GM12878 (cell line): Measurements from ENCODE around the gene KIF17. TPM values are rescaled to one million over a fixed set of nuclear protein-coding genes. Genes with fewer than 3 reads are reported as not detected.

ENCODE experiments used
- ATAC-seq: fragments of 200-7000 bp; cut with Tn5 transposase; 3 replicates; pipeline ENCODE4 v1.9.1; 2020; ENCODE audit warnings: mild to moderate bottlenecking, moderate library complexity
- BruUV-seq: library from RNA; stranded (reverse); fragments of 400-500 nt; replicated peaks from 2 replicates; lab custom pipeline; 2021; lab: Mats Ljungman, UMichigan
- CTCF ChIA-PET: fragments of 300-600 bp; sonication (Branson Sonifier 250); formaldehyde crosslinking; extraction: SDS; loops from one replicate; lab custom pipeline; 2021; ENCODE audit warnings: inconsistent platforms; lab: Yijun Ruan, JAX
- POLR2A ChIA-PET: fragments of 350-600 bp; formaldehyde crosslinking; extraction: SDS; loops from one replicate; lab custom pipeline; 2021; ENCODE audit warnings: inconsistent platforms; lab: Charles Lee
- RAD21 ChIA-PET: fragments of 300-600 bp; sonication (Branson Sonifier 250); formaldehyde crosslinking; loops from one replicate; lab custom pipeline; 2023; ENCODE audit warnings: antibody characterized with exemption; ENCODE audit not compliant: unreplicated experiment; lab: Charles Lee
- SMC1A ChIA-PET: fragments of 300-600 bp; sonication (Branson Sonifier 250); formaldehyde crosslinking; loops from one replicate; lab custom pipeline; 2023; ENCODE audit not compliant: unreplicated experiment, uncharacterized antibody; lab: Charles Lee
- DNase-seq: peaks from one replicate; pipeline ENCODE4 v3.0.0-alpha.2; 2011; ENCODE audit warnings: low read depth, low spot score
- FAIRE-seq: peaks from 3 replicates; lab custom pipeline; 2011; peaks lifted over from hg19 to GRCh38; lab: Jason Lieb, UNC
- H2AFZ ChIP-seq: 2 replicates; pipeline ENCODE4 v1.6.0; 2011; ENCODE audit warnings: low read depth, low read length, control low read depth; ENCODE audit not compliant: control insufficient read depth
- H3K27ac ChIP-seq: 2 replicates; pipeline ENCODE4 v1.5.1; 2011; ENCODE audit warnings: control low read depth; ENCODE audit not compliant: control insufficient read depth, insufficient read depth
- H3K27me3 ChIP-seq, 2 experiments: replicated peaks in 1 of 2; 2 replicates each; pipeline versions ENCODE4 v1.6.0 to v1.6.1; 2011; ENCODE audit warnings: low read length in 1 of 2; ENCODE audit not compliant: control insufficient read depth in 2 of 2, insufficient read depth in 2 of 2
- H3K36me3 ChIP-seq, 2 experiments: 2 replicates each; pipeline ENCODE4 v1.5.1; 2011; ENCODE audit warnings: low read length in 1 of 2; ENCODE audit not compliant: control insufficient read depth in 2 of 2, insufficient read depth in 2 of 2
- H3K4me1 ChIP-seq: 2 replicates; pipeline ENCODE4 v1.6.1; 2011; ENCODE audit warnings: mild to moderate bottlenecking, low read length, moderate library complexity, mixed read lengths; ENCODE audit not compliant: control insufficient read depth, insufficient read depth
- H3K4me2 ChIP-seq: 2 replicates; pipeline ENCODE4 v1.6.0; 2011; ENCODE audit warnings: control low read depth; ENCODE audit not compliant: control insufficient read depth, insufficient read depth
- H3K4me3 ChIP-seq: fragments of 200-600 bp; sonication (generic); 2 replicates; pipeline ENCODE4 v1.5.1; 2016
- H3K79me2 ChIP-seq: 2 replicates; pipeline ENCODE4 v1.6.0; 2011; ENCODE audit warnings: low read length; ENCODE audit not compliant: control insufficient read depth, insufficient read depth
- H3K9ac ChIP-seq: 2 replicates; pipeline ENCODE4 v1.8.0; 2011; ENCODE audit warnings: low read length, control low read depth, mixed read lengths; ENCODE audit not compliant: control insufficient read depth, insufficient read depth
- H3K9me3 ChIP-seq: replicated peaks from 3 replicates; pipeline ENCODE4 v1.5.1; 2011; ENCODE audit warnings: mild to moderate bottlenecking, low read length; ENCODE audit not compliant: control insufficient read depth, insufficient read depth
- H4K20me1 ChIP-seq: 2 replicates; pipeline ENCODE4 v1.6.0; 2011; ENCODE audit not compliant: control insufficient read depth, insufficient read depth
- BCLAF1 ChIP-seq: fragments of 450-650 bp; IDR thresholded peaks from 2 replicates; pipeline ENCODE4 v1.6.1; 2017; ENCODE audit warnings: antibody characterized with exemption, mild to moderate bottlenecking, moderate library complexity
- BHLHE40 ChIP-seq, 2 experiments: fragments of 450-650 bp in 1 of 2; IDR thresholded peaks; 2 replicates each; pipeline ENCODE4 v1.6.1; 2011 to 2017; ENCODE audit warnings: low read depth in 2 of 2, borderline replicate concordance in 1 of 2, improper control_type of control experiment in 1 of 2, low read length in 1 of 2, mild to moderate bottlenecking in 1 of 2
- CHD1 ChIP-seq: IDR thresholded peaks from 2 replicates; pipeline ENCODE4 v1.6.1; 2012; ENCODE audit warnings: low read depth, low read length, improper control_type of control experiment
- E4F1 ChIP-seq: fragments of 450-650 bp; IDR thresholded peaks from 2 replicates; pipeline ENCODE4 v1.6.1; 2018; ENCODE audit warnings: borderline replicate concordance, mild to moderate bottlenecking; ENCODE audit not compliant: partially characterized antibody
- EED ChIP-seq: sonication (generic); IDR thresholded peaks from 2 replicates; pipeline ENCODE4 v1.6.1; 2016; ENCODE audit warnings: antibody characterized with exemption, low read depth
- EGR1 ChIP-seq, 2 experiments: IDR thresholded peaks; 1 replicate in 1 of 2; 2 replicates in 1 of 2; pipeline ENCODE4 v1.6.1; 2011 to 2012; ENCODE audit warnings: low read depth in 2 of 2, low read length in 2 of 2, borderline replicate concordance in 1 of 2, mild to moderate bottlenecking in 1 of 2, moderate library complexity in 1 of 2
- GABPA ChIP-seq: IDR thresholded peaks from 2 replicates; pipeline ENCODE4 v1.6.1; 2014; ENCODE audit warnings: antibody characterized with exemption, low read depth, mild to moderate bottlenecking, inconsistent platforms
- IKZF1 ChIP-seq: fragments of 450-650 bp; conservative IDR thresholded peaks from 2 replicates; pipeline ENCODE4 v1.6.1; 2017; ENCODE audit warnings: antibody characterized with exemption, mild to moderate bottlenecking
- PBX3 ChIP-seq: IDR thresholded peaks from 2 replicates; pipeline ENCODE4 v1.6.1; 2011; ENCODE audit warnings: mild to moderate bottlenecking, low read depth, low read length, moderate library complexity; ENCODE audit not compliant: insufficient replicate concordance
- SREBF2 ChIP-seq: IDR thresholded peaks from 2 replicates; pipeline ENCODE4 v1.6.1; 2012; ENCODE audit warnings: mild to moderate bottlenecking, low read length
- ZBTB4 ChIP-seq: fragments of 450-650 bp; formaldehyde crosslinking; IDR thresholded peaks from 2 replicates; pipeline ENCODE4 v1.4.0; 2022; ENCODE audit warnings: mild to moderate bottlenecking, moderate library complexity
- ZZZ3 ChIP-seq: IDR thresholded peaks from 2 replicates; pipeline ENCODE4 v1.6.1; 2011; ENCODE audit warnings: low read depth; ENCODE audit not compliant: control insufficient read depth, insufficient read length
- WGBS: methylation state at CpG from one replicate; pipeline ENCODE4 v1.1.6; 2016; ENCODE audit warnings: low lambda C conversion rate; ENCODE audit not compliant: insufficient replicate concordance, insufficient coverage; ENCODE audit errors: missing lambda C conversion rate; 5-methylcytosine and 5-hydroxymethylcytosine counted together
- in situ Hi-C: fragments of 300-500 bp; cut with MboI; formaldehyde crosslinking; loops from 9 replicates; pipeline ENCODE4 v1.14.3; 2018; ENCODE audit warnings: mixed read lengths
- intact Hi-C: fragments of 100-400 bp; cut with micrococcal nuclease; formaldehyde crosslinking; loops from one replicate; pipeline ENCODE4 v1.14.2; 2022; ENCODE audit not compliant: unreplicated experiment
- polyA plus RNA-seq, 11 experiments: library from polyadenylated mRNA; depleted of rRNA in 4 of 11; unstranded in 6 of 11; stranded (reverse) in 5 of 11; fragments of >200 nt; fragmentation: Nextera tagmentation in 4 of 11; fragmentation: Illumina TruSeq in 1 of 11; extraction: Ambion mirVana in 4 of 11; extraction: Trizol in 1 of 11; gene quantifications; 1 replicate in 1 of 11; 2 replicates in 10 of 11; pipeline versions ENCODE4 v1.2.1 to v1.2.3, GENCODE V29; 2011 to 2016; ENCODE audit warnings: inconsistent platforms in 2 of 11, missing spikeins in 2 of 11, low read depth in 1 of 11
- total RNA-seq, 4 experiments: library from RNA; depleted of rRNA in 3 of 4; stranded (reverse); fragments of >200 nt in 3 of 4; fragmentation: Illumina TruSeq in 1 of 4; extraction: Trizol in 1 of 4; gene quantifications; 2 replicates each; pipeline versions ENCODE4 v1.2.1 to v1.2.3, GENCODE V29; 2013 to 2021

The KIF17 gene
- total and polyA plus RNA-seq, 10 of the 15 experiments (the other 5 are each of a cell fraction or from before 2014, with no cell fraction given) = 0.01 to 0.10 (median 0.03) TPM; not detected in 7

- TF ChIP-seq SREBF2 (no peak), GABPA (no peak), ZBTB4 (CRISPR knock-in tag) (no peak), BHLHE40 (IDR thresholded peaks at IDR 0.05; ENCODE audit: borderline replicate concordance in 1 of 2, low read depth in 2 of 2, low read length in 1 of 2) (no peak), CHD1 (no peak), EGR1 (IDR thresholded peaks at IDR 0.05; ENCODE audit: borderline replicate concordance in 1 of 2, low read depth in 2 of 2, low read length in 2 of 2) (no peak), ZZZ3 (no peak)
These were observed 9.8 kb downstream of the KIF17 start (continued) for GRCh38 chr1:20708057-20708456.

- no peak for FAIRE-seq
- Histone ChIP-seq H3K4me3 (no peak overlapping the region), H3K9me3 (no peaks in the 10 kb centered on the region), H3K9ac (no peak overlapping the region), H3K27me3 (no peaks in the 10 kb centered on the region; a peak in 1 of 4 replicates), H3K36me3 (no peaks in the 10 kb centered on the region), H2AFZ (no peak overlapping the region), H3K27ac (no peak overlapping the region), H3K79me2 (no peaks in the 10 kb centered on the region), H3K4me2 (no peak overlapping the region), H4K20me1 (no peaks in the 10 kb centered on the region), H3K4me1 (no peaks in the 10 kb centered on the region)
- DNase-seq = no peak
- ATAC-seq = no peak
- CTCF ChIA-PET = interaction anchor here (0.6 to 1.9 kb wide), 4 partner anchors 10 to 814 kb away, joined by 3 to 8 read pairs (median 4); no protein-coding TSS in a partner anchor
- RAD21 ChIA-PET = interaction anchor here (0.8 kb wide), 1 partner anchor 488 kb away, joined by 3 read pairs; no protein-coding TSS in a partner anchor
- POLR2A ChIA-PET = no interaction called here
- BruUV-seq = no TSS peak
- SMC1A ChIA-PET = interaction anchor here (0.6 to 1.5 kb wide), 3 partner anchors 10 to 75 kb away, joined by 3 to 4 read pairs (median 3); no protein-coding TSS in a partner anchor
- WGBS = 9% methylated on average over 5 of the region's 5 CpGs
- intact Hi-C loops (no loop called here), in situ Hi-C loops (no loop called here)
- TF ChIP-seq E4F1 (no peak), EED (no peak), PBX3 (no peak), BCLAF1 (no peak), IKZF1 (no peak)
These were observed 11.0 kb downstream of the KIF17 start for GRCh38 chr1:20706841-20707240.
